ENCODE results near the gene EFNA5. TPM values are rescaled to one million over a fixed set of nuclear protein-coding genes. Genes with fewer than 3 reads are reported as not detected.

EFNA5 gene
- total and polyA plus RNA-seq, 2 donors from 2014 or later: 5.9 to 54.4 TPM

GRCh38 chr5:107563959-107564544 is 106.7 kb downstream of the EFNA5 start:
- H3K36me3 ChIP-seq (ENCODE audit: control insufficient read depth in 2 of 3, insufficient read depth in 3 of 3, low read length in 3 of 3): no peaks in the 10 kb centered on the region
- no peak overlapping the region for H3K27ac ChIP-seq (ENCODE audit: low read depth in 2 of 2, low read length in 2 of 2)
- FAIRE-seq (no peak), DNase-seq (peak in 1 of 5 donors; percentile 48)
- H3K9me3 ChIP-seq (ENCODE audit: control insufficient read depth in 2 of 3, insufficient read depth in 1 of 3, low read length in 3 of 3): no peaks in the 10 kb centered on the region
- H3K4me3 ChIP-seq (ENCODE audit: low read length in 3 of 3): no peak overlapping the region
- intact Hi-C loops (cut with DNase I): no loop called here
- TF ChIP-seq CTCF (IDR thresholded peaks at IDR 0.05; ENCODE audit: borderline replicate concordance, extremely low read depth, insufficient read depth): no peak
- no peak overlapping the region for H3K9ac ChIP-seq (ENCODE audit: low read length in 3 of 3)
- peaks cover 0 to 6% (median 0%) of the 10 kb centered on the region in 3 donors for H3K4me1 ChIP-seq (ENCODE audit: control insufficient read depth in 2 of 3, insufficient read depth in 2 of 3, low read depth in 1 of 3, low read length in 3 of 3)
- no peaks in the 10 kb centered on the region for H3K27me3 ChIP-seq (ENCODE audit: control insufficient read depth, insufficient read depth, low read length)

GRCh38 chr5:107560377-107560776 is 110.4 kb downstream of the EFNA5 start:
- H3K27ac ChIP-seq (ENCODE audit: low read depth in 2 of 2, low read length in 2 of 2): no peak overlapping the region
- H3K9ac ChIP-seq (ENCODE audit: low read length in 3 of 3): no peak overlapping the region
- H3K27me3 ChIP-seq (ENCODE audit: control insufficient read depth, insufficient read depth, low read length): no peaks in the 10 kb centered on the region
- peaks cover 0 to 8% (median 0%) of the 10 kb centered on the region in 3 donors for H3K4me1 ChIP-seq (ENCODE audit: control insufficient read depth in 2 of 3, insufficient read depth in 2 of 3, low read depth in 1 of 3, low read length in 3 of 3)
- H3K4me3 ChIP-seq (ENCODE audit: low read length in 3 of 3): no peak overlapping the region
- H3K36me3 ChIP-seq (ENCODE audit: control insufficient read depth in 2 of 3, insufficient read depth in 3 of 3, low read length in 3 of 3): no peaks in the 10 kb centered on the region
- FAIRE-seq (no peak), DNase-seq (no peak)
- TF ChIP-seq CTCF (IDR thresholded peaks at IDR 0.05; ENCODE audit: borderline replicate concordance, extremely low read depth, insufficient read depth): no peak
- intact Hi-C loops (cut with DNase I): no loop called here
- no peaks in the 10 kb centered on the region for H3K9me3 ChIP-seq (ENCODE audit: control insufficient read depth in 2 of 3, insufficient read depth in 1 of 3, low read length in 3 of 3)

- no peaks in the 10 kb centered on the region for H3K27me3 ChIP-seq (ENCODE audit: control insufficient read depth, insufficient read depth, low read length)
- H3K4me1 ChIP-seq (ENCODE audit: control insufficient read depth in 2 of 3, insufficient read depth in 2 of 3, low read depth in 1 of 3, low read length in 3 of 3): peaks cover 0 to 8% (median 0%) of the 10 kb centered on the region in 3 donors
- H3K4me3 ChIP-seq (ENCODE audit: low read length in 3 of 3): no peak overlapping the region
- intact Hi-C loops (cut with DNase I): no loop called here
- DNase-seq (peak in 1 of 5 donors; percentile 43), FAIRE-seq (no peak)
- no peak overlapping the region for H3K9ac ChIP-seq (ENCODE audit: low read length in 3 of 3)
- no peak for TF ChIP-seq CTCF (IDR thresholded peaks at IDR 0.05; ENCODE audit: borderline replicate concordance, extremely low read depth, insufficient read depth)
- no peaks in the 10 kb centered on the region for H3K9me3 ChIP-seq (ENCODE audit: control insufficient read depth in 2 of 3, insufficient read depth in 1 of 3, low read length in 3 of 3)
- no peaks in the 10 kb centered on the region for H3K36me3 ChIP-seq (ENCODE audit: control insufficient read depth in 2 of 3, insufficient read depth in 3 of 3, low read length in 3 of 3)
- no peak overlapping the region for H3K27ac ChIP-seq (ENCODE audit: low read depth in 2 of 2, low read length in 2 of 2)
These were observed 111.8 kb downstream of the EFNA5 start for GRCh38 chr5:107558823-107559375.

Measured in kidney (tissue), 14 donors.